DMS 273 (cell line): ENCODE results near the gene PSMG2.
"Not testable (repeated sequence)": the region's sequence is repeated elsewhere in the genome, so short reads cannot be mapped to it uniquely, and the experiment has no call there.

ENCODE experiments used
- DNase-seq: peaks from one replicate; lab custom pipeline; 2025; ENCODE audit not compliant: unreplicated experiment; lab: John Stamatoyannopoulos, UW

Gene PSMG2

GRCh38 chr18:12721495-12722275 is 18.8 kb downstream of the PSMG2 start:
- no peak for DNase-seq

GRCh38 chr18:12722731-12723130 is 19.9 kb downstream of the PSMG2 start:
- DNase-seq, result no peak

DNA sequence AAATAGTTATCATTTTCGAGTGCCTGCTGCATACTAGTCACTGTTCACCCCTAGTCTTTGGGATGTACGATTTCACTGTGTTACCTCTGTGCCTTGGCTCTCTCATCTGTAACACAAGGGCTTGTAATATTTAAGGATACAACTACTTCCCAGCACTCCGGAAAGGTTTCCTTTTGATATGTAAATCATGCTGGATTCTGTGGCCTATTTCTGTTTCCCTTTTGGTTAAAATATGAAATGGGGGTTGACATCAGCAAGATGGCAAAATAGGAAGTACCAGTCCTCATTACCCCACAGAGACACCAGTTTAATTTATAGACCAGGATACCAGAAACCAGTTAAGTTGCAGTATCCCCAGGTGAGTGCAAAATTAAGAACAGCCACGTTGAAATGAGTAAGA is 23.5 kb downstream of the PSMG2 start:
- DNase-seq, result no peak

DNA sequence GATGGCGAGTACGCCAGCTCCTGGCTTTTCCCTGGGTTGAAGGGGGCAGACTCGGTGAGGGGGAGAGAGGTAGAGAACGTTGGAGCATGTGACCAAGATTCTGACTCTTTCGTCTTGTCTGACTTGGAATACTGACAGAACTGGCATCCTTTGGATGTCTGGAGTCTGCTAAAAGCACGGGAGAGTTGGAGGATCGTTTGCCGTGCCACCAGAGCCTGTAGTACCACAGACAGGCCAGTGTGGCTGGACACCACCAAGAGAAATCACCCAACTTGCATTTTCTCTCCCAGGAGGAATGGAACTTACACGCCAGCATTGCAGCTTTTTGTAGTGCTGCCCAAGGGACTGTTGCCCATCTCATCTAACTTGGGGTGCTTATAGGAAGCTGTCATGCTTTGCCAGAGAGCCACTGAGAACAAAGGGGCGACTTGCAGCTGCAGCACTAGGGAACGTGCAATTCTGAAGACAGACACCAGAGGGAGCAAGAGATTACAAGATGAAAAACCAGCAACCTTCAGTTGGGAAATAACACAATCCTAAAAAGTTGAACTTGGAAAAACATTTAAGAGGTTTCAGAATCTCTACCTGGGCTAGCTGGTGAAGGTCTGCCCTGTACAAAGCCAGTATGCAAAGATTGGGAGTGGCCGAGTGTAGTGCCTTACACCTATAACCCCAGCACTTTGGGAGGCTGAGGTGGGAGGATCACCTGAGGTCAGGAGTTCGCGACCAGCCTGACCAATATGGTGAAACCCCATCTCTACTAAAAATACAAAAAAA is 24.1 kb downstream of the PSMG2 start:
- peak; percentile 85 for DNase-seq

DNA sequence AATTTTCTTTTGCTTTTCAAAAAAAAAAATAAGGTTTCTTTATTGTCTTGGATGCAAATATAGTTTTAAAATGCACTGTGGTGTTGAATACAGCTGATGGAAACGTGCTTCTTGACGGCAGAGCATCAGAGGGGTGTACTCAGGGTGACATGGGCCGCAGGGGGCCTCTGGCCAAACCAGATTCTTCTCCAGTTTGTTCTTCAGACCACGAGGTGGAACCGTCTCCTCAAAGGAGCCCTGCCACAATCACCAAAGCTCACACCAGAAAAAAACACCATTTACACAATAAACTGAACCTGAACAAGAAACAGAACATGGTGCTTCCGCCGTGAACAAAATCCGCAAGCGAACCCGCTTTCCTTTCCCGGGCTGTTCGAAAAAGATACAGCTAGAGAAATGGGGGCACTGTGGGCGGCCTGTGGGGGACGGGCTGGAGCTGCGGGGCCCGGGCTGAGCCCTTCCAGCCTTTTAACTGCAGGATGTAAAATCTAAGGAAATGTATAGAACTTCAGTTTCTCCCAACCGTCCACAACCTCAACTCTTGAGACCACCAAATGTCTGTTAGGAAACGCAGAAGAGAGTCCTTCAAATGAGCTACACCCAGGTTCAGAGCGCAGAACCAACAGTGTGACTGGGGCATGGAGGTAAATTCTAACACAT is 34.5 kb downstream of the PSMG2 start:
- no peak for DNase-seq

GRCh38 chr18:12741351-12741750 is 38.5 kb downstream of the PSMG2 start:
- DNase-seq, result peak; percentile 38

- no peak for DNase-seq
These were observed 39.6 kb downstream of the PSMG2 start for GRCh38 chr18:12742453-12742852.

- peak; percentile 69 for DNase-seq
These were observed 41.3 kb downstream of the PSMG2 start for GRCh38 chr18:12744103-12744502.

GRCh38 chr18:12745095-12745795 is 42.4 kb downstream of the PSMG2 start:
- peak; percentile 37 for DNase-seq

- no peak for DNase-seq
These were observed 44.9 kb downstream of the PSMG2 start for GRCh38 chr18:12747530-12748315.

DNA sequence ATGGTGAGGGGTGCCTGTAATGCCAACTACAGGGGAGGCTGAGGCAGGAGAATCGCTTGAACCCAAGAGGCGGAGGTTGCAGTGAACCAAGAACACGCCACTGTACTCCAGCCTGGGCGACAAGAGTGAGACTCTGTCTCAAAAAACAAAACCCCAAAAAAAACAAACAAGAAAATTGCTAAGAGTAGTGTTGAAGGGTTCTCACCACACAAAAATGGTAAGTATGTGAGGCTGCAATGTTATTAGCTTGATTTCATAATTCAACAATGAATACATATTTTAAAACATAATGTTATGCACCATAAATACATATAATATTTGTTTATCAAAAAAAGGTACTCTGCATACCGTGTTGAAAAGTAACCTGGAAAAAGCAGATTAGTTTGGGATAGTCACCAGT is 45.8 kb downstream of the PSMG2 start:
- no peak for DNase-seq

GRCh38 chr18:12749121-12749520 is 46.3 kb downstream of the PSMG2 start:
- no peak for DNase-seq

- DNase-seq, result peak; percentile 80
These were observed 47.4 kb downstream of the PSMG2 start for GRCh38 chr18:12750076-12750714.

DNA sequence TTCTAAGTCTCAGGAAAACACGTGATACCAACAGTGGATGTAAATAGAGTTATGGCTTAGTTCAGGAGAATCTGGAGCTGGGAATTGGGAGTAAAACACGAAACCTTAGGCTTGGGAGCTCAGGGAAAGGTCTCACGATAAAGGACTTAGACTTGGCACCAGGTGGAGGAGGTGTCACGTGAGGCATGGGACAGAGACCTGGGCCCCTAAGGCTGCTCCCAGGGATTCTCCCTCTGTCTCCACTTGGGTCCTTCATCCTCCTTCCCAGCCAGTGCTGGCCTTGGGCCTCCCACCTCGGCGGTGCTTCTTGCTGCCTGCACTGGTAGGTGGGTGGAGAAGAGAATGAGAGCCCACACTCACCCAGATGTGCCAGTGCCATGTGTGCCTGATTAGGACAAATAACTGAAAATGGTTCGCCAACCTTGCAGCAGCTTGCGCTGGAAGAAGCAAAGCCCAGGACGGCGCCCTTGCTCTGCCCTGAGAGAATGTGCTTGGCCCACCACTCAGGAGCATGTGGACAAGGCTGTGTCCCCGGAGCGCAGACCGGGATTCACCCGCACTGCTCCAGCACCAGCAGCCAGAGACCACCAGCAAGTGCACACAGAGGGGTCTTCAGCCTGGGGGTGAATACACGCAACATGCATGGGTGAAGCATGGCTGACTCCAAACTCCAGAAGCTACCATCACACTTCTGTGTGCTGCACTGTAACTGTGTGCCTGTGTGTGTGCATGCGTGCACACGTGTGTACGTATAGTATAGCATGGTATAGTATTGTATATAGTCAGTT is 48.1 kb downstream of the PSMG2 start:
- no peak for DNase-seq

DNA sequence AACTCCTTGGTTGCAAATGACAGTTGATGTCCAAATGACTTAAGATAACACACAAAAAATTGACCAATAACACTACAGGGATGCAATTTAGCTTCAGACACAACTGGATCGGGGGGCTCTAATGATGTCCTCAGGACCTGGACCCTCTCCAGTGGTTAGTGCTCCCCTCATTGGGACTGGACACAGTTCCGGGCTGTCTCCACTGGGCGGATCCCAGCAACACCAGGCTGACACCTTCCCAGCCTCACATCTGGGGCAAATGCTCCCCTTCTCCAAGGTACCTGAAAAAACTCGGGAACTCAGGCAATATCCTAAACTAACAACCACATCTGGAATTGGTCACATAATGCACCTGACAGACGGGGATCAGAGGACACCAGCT is 48.7 kb downstream of the PSMG2 start:
- no peak for DNase-seq

- DNase-seq, result no peak
These were observed 49.0 kb downstream of the PSMG2 start for GRCh38 chr18:12751891-12752290.

GRCh38 chr18:12754511-12754910 is 51.7 kb downstream of the PSMG2 start:
- DNase-seq, result no peak

DNA sequence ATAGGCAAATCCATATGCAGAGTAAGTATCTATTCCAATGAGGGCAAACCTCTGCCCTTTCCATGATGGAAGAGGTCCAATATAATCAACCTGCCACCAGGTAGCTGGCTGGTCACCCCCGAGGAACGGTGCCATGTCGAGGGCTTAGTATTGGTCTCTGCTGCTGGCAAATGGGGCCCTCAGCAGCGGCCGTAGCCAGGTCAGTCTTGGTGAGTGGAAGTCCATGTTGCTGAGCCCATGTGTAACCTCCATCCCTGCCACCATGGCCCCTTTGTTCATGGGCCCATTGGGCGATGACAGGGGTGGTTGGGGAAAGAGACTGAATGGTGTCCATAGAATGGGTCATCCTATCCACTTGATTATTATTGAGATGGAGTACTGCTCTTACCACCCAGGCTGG is 52.8 kb downstream of the PSMG2 start:
- not testable (repeated sequence) for DNase-seq

GRCh38 chr18:12756619-12757239 is 53.9 kb downstream of the PSMG2 start:
- DNase-seq, result not testable (repeated sequence)
